ENCODE results near the gene BLNK.

DNA sequence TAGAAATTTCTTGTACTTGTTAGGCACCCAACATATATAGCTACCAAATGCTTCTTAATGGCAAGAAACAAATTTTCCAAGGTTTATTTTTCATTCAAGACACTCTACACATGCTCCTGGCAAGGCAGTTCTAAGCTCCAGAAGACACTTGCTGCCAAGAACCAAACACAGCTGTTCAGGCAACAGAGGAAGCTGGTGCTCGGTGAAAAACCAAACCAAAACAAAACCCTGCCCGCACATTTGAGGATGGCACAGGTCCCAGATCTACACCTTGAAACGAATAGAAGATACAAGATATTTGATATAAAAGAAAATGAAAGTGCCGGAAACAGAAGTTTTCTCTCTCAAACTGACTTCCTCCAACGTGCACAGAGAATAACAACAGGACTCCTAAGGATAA, 28.0 kb upstream of the BLNK start:
- TF ChIP-seq CTCF (IDR thresholded peaks at IDR 0.05) (no peak), POLR2A (IDR thresholded peaks at IDR 0.05) (no peak), EP300 (IDR thresholded peaks at IDR 0.05) (no peak)

Measured in upper lobe of left lung (tissue), 4 donors.